Panc1 (cell line): ENCODE data around the gene PRPF4. TPM values are rescaled to one million over a fixed set of nuclear protein-coding genes. Genes with fewer than 3 reads are reported as not detected.

Experiments
- ATAC-seq: fragments of 200-7000 bp; cut with Tn5 transposase; 2 replicates; pipeline ENCODE4 v1.9.1; 2020; ENCODE audit warnings: mild to moderate bottlenecking, moderate library complexity
- BruUV-seq: library from RNA; stranded (reverse); fragments of 400-500 nt; replicated peaks from 2 replicates; lab custom pipeline; 2021; lab: Mats Ljungman, UMichigan
- CTCF ChIA-PET: fragments of 300-600 bp; sonication (Branson Sonifier 250); formaldehyde crosslinking; loops from one replicate; lab custom pipeline; 2022; ENCODE audit warnings: antibody characterized with exemption; lab: Charles Lee
- POLR2A ChIA-PET: fragments of 300-600 bp; sonication (Branson Sonifier 250); formaldehyde crosslinking; loops from one replicate; lab custom pipeline; 2022; ENCODE audit warnings: antibody characterized with exemption; lab: Charles Lee
- DNase-seq: peaks from one replicate; pipeline ENCODE4 v3.0.0-alpha.2; 2010; ENCODE audit warnings: low read depth, low spot score
- H3K27ac ChIP-seq: 2 replicates; pipeline ENCODE4 v1.5.1; 2011; ENCODE audit warnings: mild to moderate bottlenecking, low read length, inconsistent platforms
- H3K27me3 ChIP-seq: fragments of 200-500 bp; sonication (Bioruptor generic); 2 replicates; pipeline ENCODE4 v1.6.0; 2014; ENCODE audit warnings: low read length, inconsistent platforms; ENCODE audit not compliant: control insufficient read depth, insufficient read depth
- H3K36me3 ChIP-seq: fragments of 200-500 bp; sonication (Bioruptor generic); 2 replicates; pipeline ENCODE4 v1.5.1; 2014; ENCODE audit warnings: inconsistent platforms, mild to moderate bottlenecking, low read length, moderate library complexity; ENCODE audit not compliant: control insufficient read depth, insufficient read depth
- H3K4me1 ChIP-seq: 2 replicates; pipeline ENCODE4 v1.5.1; 2011; ENCODE audit warnings: inconsistent platforms, mild to moderate bottlenecking, low read length, moderate library complexity; ENCODE audit not compliant: control insufficient read depth, insufficient read depth
- H3K4me3 ChIP-seq, 2 experiments: 2 replicates each; pipeline ENCODE4 v1.5.1; 2011 to 2012; ENCODE audit warnings: low read depth in 2 of 2, low read length in 2 of 2, mild to moderate bottlenecking in 2 of 2, inconsistent platforms in 1 of 2, moderate library complexity in 1 of 2
- H3K9me3 ChIP-seq: fragments of 200-500 bp; sonication (Bioruptor generic); 2 replicates; pipeline ENCODE4 v1.5.1; 2014; ENCODE audit warnings: low read depth, mild to moderate bottlenecking, inconsistent platforms, low read length, moderate library complexity; ENCODE audit not compliant: control insufficient read depth, insufficient read depth
- CTCF ChIP-seq: fragments of 450-650 bp; IDR thresholded peaks from 2 replicates; pipeline ENCODE4 v1.5.1; 2017; ENCODE audit warnings: mild to moderate bottlenecking
- POLR2AphosphoS5 ChIP-seq: IDR thresholded peaks from 2 replicates; pipeline ENCODE4 v1.6.1; 2012; ENCODE audit warnings: mild to moderate bottlenecking, low read depth, low read length, moderate library complexity
- REST ChIP-seq, 2 experiments: IDR thresholded peaks; 2 replicates each; pipeline ENCODE4 v1.6.1; 2011 to 2012; ENCODE audit warnings: low read depth in 2 of 2, control low read depth in 1 of 2, low read length in 1 of 2, mild to moderate bottlenecking in 1 of 2, moderate library complexity in 1 of 2; ENCODE audit not compliant: insufficient read depth in 1 of 2
- SIN3A ChIP-seq: IDR thresholded peaks from 2 replicates; pipeline ENCODE4 v1.6.1; 2012; ENCODE audit warnings: low read depth, mild to moderate bottlenecking, low read length, moderate library complexity, borderline replicate concordance; ENCODE audit not compliant: insufficient read depth
- TCF7L2 ChIP-seq: IDR thresholded peaks from 2 replicates; pipeline ENCODE4 v1.6.1; 2011; ENCODE audit warnings: mild to moderate bottlenecking, low read depth, low read length, inconsistent platforms
- in situ Hi-C: cut with HindIII; loops from 2 replicates; pipeline ENCODE4 v1.10.0; 2016; ENCODE audit warnings: low sequenced_read_pairs, low pct_unique_long_range_greater_than_20kb
- intact Hi-C: fragments of 100-400 bp; cut with micrococcal nuclease; formaldehyde crosslinking; loops from one replicate; pipeline ENCODE4 v1.10.0; 2022; ENCODE audit not compliant: unreplicated experiment
- total RNA-seq: library from RNA; stranded (reverse); gene quantifications from one replicate; pipeline ENCODE4 v1.2.1, GENCODE V29; 2021; ENCODE audit not compliant: unreplicated experiment

Gene PRPF4
- total RNA-seq, 1 experiment from 2014 or later, result 28.9 TPM

GRCh38 chr9:113267911-113268566, 7.4 kb upstream of the PRPF4 start:
- Histone ChIP-seq H3K27ac (no peak overlapping the region), H3K4me3 (no peak overlapping the region), H3K36me3 (peaks cover 8% of the 10 kb centered on the region; the same call in 1 of the 2 replicates), H3K4me1 (no peaks in the 10 kb centered on the region), H3K9me3 (no peaks in the 10 kb centered on the region), H3K27me3 (no peaks in the 10 kb centered on the region)
- BruUV-seq, result no TSS peak
- TF ChIP-seq REST (IDR thresholded peaks at IDR 0.05; ENCODE audit: insufficient read depth in 1 of 2, low read depth in 2 of 2, low read length in 1 of 2) (no peak), SIN3A (no peak), TCF7L2 (no peak), POLR2AphosphoS5 (no peak), CTCF (no peak)
- ATAC-seq, result no peak
- no peak for DNase-seq
- ChIA-PET POLR2A (no interaction called here), CTCF (no interaction called here)
- intact Hi-C loops, result no loop called here
- in situ Hi-C loops, result no loop called here

- ChIA-PET CTCF (interaction anchor here (0.6 kb wide), 1 partner anchor 108 kb away, joined by 15 read pairs; no protein-coding TSS in a partner anchor), POLR2A (no interaction called here)
- DNase-seq, result no peak
- H3K27me3 ChIP-seq, result no peaks in the 10 kb centered on the region
- intact Hi-C loops, result no loop called here
- ATAC-seq, result no peak
- H3K27ac ChIP-seq, result no peak overlapping the region
- no TSS peak for BruUV-seq
- no peaks in the 10 kb centered on the region for H3K9me3 ChIP-seq
- no peaks in the 10 kb centered on the region for H3K4me1 ChIP-seq
- peaks cover 8% of the 10 kb centered on the region; the same call in 1 of the 2 replicates for H3K36me3 ChIP-seq
- H3K4me3 ChIP-seq, result no peak overlapping the region
- in situ Hi-C loops, result no loop called here
- no peak for TF ChIP-seq POLR2AphosphoS5
- no peak for TF ChIP-seq TCF7L2
- TF ChIP-seq CTCF, result no peak
- no peak for TF ChIP-seq SIN3A
Observed at GRCh38 chr9:113269355-113269754, 6.1 kb upstream of the PRPF4 start.
